SKM-1 treated with dmso at 0.1 percent for 144 hours (cell line): Measurements from ENCODE around the gene CENPS.

Source experiments
- DNase-seq: peaks from one replicate; lab custom pipeline; 2025; ENCODE audit not compliant: unreplicated experiment; lab: John Stamatoyannopoulos, UW

CENPS gene

GRCh38 chr1:10489291-10490055 lies 59.2 kb downstream of the CENPS start:
- no peak for DNase-seq

- no peak for DNase-seq
These were observed 60.2 kb downstream of the CENPS start for GRCh38 chr1:10490286-10490970.
